Measurements from ENCODE around the gene RBM10. TPM values are rescaled to one million over a fixed set of nuclear protein-coding genes. Genes with fewer than 3 reads are reported as not detected.

The RBM10 gene
- total RNA-seq, 1 donor from 2014 or later, result 35.9 TPM

- Mint-ChIP-seq H3K4me3 (ENCODE audit: unreplicated experiment) (no peak overlapping the region), H3K36me3 (ENCODE audit: low read depth, unreplicated experiment) (no peaks in the 10 kb centered on the region), H3K9me3 (ENCODE audit: unreplicated experiment) (peaks cover 1% of the 10 kb centered on the region), H3K27ac (ENCODE audit: unreplicated experiment) (peak overlapping the region; percentile 82), H3K4me1 (ENCODE audit: low read depth, unreplicated experiment) (no peaks in the 10 kb centered on the region), H3K27me3 (ENCODE audit: low read depth, unreplicated experiment) (no peaks in the 10 kb centered on the region)
- H3K36me3 ChIP-seq (ENCODE audit: insufficient read depth, low read length), result peaks cover 8% of the 10 kb centered on the region
- no peak overlapping the region for H3K4me2 ChIP-seq (ENCODE audit: low read length)
- no peaks in the 10 kb centered on the region for H3K9me3 ChIP-seq (ENCODE audit: insufficient read depth, low read depth, low read length)
- no peak for DNase-seq (ENCODE audit: low read depth)
- no peaks in the 10 kb centered on the region for H3K4me1 ChIP-seq (ENCODE audit: insufficient read depth, low read length)
- no peaks in the 10 kb centered on the region for H3K27me3 ChIP-seq (ENCODE audit: insufficient read depth, low read length)
- no peak overlapping the region for H2AFZ ChIP-seq (ENCODE audit: low read depth, low read length)
- no peak overlapping the region for H3K27ac ChIP-seq (ENCODE audit: low read depth, low read length)
- no peak overlapping the region for H3K9ac ChIP-seq (ENCODE audit: low read length)
- peaks cover 13% of the 10 kb centered on the region for H3K79me2 ChIP-seq (ENCODE audit: insufficient read depth, low read length)
- H3K4me3 ChIP-seq (ENCODE audit: insufficient read depth, low read depth, low read length), result no peak overlapping the region
- peaks cover 6% of the 10 kb centered on the region for H4K20me1 ChIP-seq (ENCODE audit: insufficient read depth, low read length)
- TF ChIP-seq EZH2 (IDR thresholded peaks at IDR 0.05; ENCODE audit: insufficient read depth, low read length), result no peak
- TF ChIP-seq, protein P1, sequence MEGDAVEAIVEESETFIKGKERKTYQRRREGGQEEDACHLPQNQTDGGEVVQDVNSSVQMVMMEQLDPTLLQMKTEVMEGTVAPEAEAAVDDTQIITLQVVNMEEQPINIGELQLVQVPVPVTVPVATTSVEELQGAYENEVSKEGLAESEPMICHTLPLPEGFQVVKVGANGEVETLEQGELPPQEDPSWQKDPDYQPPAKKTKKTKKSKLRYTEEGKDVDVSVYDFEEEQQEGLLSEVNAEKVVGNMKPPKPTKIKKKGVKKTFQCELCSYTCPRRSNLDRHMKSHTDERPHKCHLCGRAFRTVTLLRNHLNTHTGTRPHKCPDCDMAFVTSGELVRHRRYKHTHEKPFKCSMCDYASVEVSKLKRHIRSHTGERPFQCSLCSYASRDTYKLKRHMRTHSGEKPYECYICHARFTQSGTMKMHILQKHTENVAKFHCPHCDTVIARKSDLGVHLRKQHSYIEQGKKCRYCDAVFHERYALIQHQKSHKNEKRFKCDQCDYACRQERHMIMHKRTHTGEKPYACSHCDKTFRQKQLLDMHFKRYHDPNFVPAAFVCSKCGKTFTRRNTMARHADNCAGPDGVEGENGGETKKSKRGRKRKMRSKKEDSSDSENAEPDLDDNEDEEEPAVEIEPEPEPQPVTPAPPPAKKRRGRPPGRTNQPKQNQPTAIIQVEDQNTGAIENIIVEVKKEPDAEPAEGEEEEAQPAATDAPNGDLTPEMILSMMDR (IDR thresholded peaks at IDR 0.05; ENCODE audit: insufficient read depth, low read depth, low read length), result no peak
- FAIRE-seq, result no peak
Measured at GRCh38 chrX:47226531-47227333, 81.7 kb downstream of the RBM10 start.

GRCh38 chrX:47227334-47227583 is 82.2 kb downstream of the RBM10 start:
- Histone ChIP-seq H2AFZ (ENCODE audit: low read depth, low read length) (no peak overlapping the region), H3K4me1 (ENCODE audit: insufficient read depth, low read length) (no peaks in the 10 kb centered on the region), H3K9ac (ENCODE audit: low read length) (no peak overlapping the region), H3K36me3 (ENCODE audit: insufficient read depth, low read length) (peaks cover 8% of the 10 kb centered on the region), H3K4me2 (ENCODE audit: low read length) (no peak overlapping the region), H3K4me3 (ENCODE audit: insufficient read depth, low read depth, low read length) (no peak overlapping the region), H3K9me3 (ENCODE audit: insufficient read depth, low read depth, low read length) (no peaks in the 10 kb centered on the region), H3K79me2 (ENCODE audit: insufficient read depth, low read length) (peaks cover 8% of the 10 kb centered on the region), H3K27ac (ENCODE audit: low read depth, low read length) (no peak overlapping the region), H4K20me1 (ENCODE audit: insufficient read depth, low read length) (peaks cover 1% of the 10 kb centered on the region), H3K27me3 (ENCODE audit: insufficient read depth, low read length) (no peaks in the 10 kb centered on the region)
- H3K4me3 Mint-ChIP-seq (ENCODE audit: unreplicated experiment), result no peak overlapping the region
- peaks cover 1% of the 10 kb centered on the region for H3K9me3 Mint-ChIP-seq (ENCODE audit: unreplicated experiment)
- no peaks in the 10 kb centered on the region for H3K27me3 Mint-ChIP-seq (ENCODE audit: low read depth, unreplicated experiment)
- H3K27ac Mint-ChIP-seq (ENCODE audit: unreplicated experiment), result no peak overlapping the region
- FAIRE-seq (peak; percentile 34), DNase-seq (ENCODE audit: low read depth) (no peak)
- TF ChIP-seq, protein P1 (IDR thresholded peaks at IDR 0.05; ENCODE audit: insufficient read depth, low read depth, low read length), result no peak
- TF ChIP-seq EZH2 (IDR thresholded peaks at IDR 0.05; ENCODE audit: insufficient read depth, low read length), result no peak
- H3K4me1 Mint-ChIP-seq (ENCODE audit: low read depth, unreplicated experiment), result peaks cover 2% of the 10 kb centered on the region
- H3K36me3 Mint-ChIP-seq (ENCODE audit: low read depth, unreplicated experiment), result no peaks in the 10 kb centered on the region

DNA sequence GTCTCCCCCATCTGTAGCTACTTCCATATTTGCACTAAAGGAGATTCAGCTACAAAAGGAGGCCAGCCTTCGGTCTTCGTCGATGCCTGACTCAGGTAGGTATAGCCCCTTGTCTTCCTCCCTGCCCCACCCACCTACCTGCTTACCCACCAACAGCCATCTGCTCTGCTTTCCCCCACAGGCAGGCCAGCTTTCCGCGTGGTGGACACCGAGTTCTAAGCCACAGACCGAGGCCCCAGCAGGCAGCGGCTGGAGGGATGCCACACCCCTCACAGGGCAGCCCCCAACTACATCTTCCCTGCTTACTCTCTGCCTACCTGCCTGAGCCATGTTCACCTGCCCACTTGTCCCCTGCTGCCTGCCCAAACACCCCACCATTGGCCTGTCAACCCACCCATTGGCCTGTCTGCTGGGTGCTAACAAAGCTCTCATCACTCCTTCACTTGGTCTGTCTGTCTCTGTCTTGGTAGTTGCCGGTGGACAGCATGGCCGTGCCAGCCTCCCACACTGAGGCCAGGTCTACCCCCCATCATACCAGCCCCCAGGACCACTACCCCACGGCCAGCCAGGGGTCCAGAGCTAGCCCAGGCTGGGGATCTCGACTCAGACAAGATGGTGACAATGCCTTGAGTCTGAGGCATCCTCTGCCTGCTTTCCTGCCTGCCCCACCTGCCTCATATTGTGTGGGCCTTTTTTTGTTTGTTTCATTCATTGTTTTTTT is 83.7 kb downstream of the RBM10 start:
- Histone ChIP-seq H3K36me3 (ENCODE audit: insufficient read depth, low read length) (peaks cover 8% of the 10 kb centered on the region), H3K9me3 (ENCODE audit: insufficient read depth, low read depth, low read length) (no peaks in the 10 kb centered on the region), H3K4me2 (ENCODE audit: low read length) (no peak overlapping the region), H3K27ac (ENCODE audit: low read depth, low read length) (no peak overlapping the region), H3K79me2 (ENCODE audit: insufficient read depth, low read length) (peaks cover 1% of the 10 kb centered on the region), H3K4me1 (ENCODE audit: insufficient read depth, low read length) (peaks cover 5% of the 10 kb centered on the region), H3K27me3 (ENCODE audit: insufficient read depth, low read length) (no peaks in the 10 kb centered on the region), H4K20me1 (ENCODE audit: insufficient read depth, low read length) (no peaks in the 10 kb centered on the region), H2AFZ (ENCODE audit: low read depth, low read length) (no peak overlapping the region), H3K9ac (ENCODE audit: low read length) (no peak overlapping the region), H3K4me3 (ENCODE audit: insufficient read depth, low read depth, low read length) (no peak overlapping the region)
- Mint-ChIP-seq H3K4me3 (ENCODE audit: unreplicated experiment) (no peak overlapping the region), H3K9me3 (ENCODE audit: unreplicated experiment) (peaks cover 1% of the 10 kb centered on the region), H3K27ac (ENCODE audit: unreplicated experiment) (no peak overlapping the region), H3K36me3 (ENCODE audit: low read depth, unreplicated experiment) (no peaks in the 10 kb centered on the region), H3K4me1 (ENCODE audit: low read depth, unreplicated experiment) (peaks cover 2% of the 10 kb centered on the region), H3K27me3 (ENCODE audit: low read depth, unreplicated experiment) (no peaks in the 10 kb centered on the region)
- FAIRE-seq (peak; percentile 55), DNase-seq (ENCODE audit: low read depth) (no peak)
- TF ChIP-seq, protein P1 (IDR thresholded peaks at IDR 0.05; ENCODE audit: insufficient read depth, low read depth, low read length), result no peak
- TF ChIP-seq EZH2 (IDR thresholded peaks at IDR 0.05; ENCODE audit: insufficient read depth, low read length), result no peak

All from astrocyte (in vitro differentiated cells and primary cell).